SHP77 treated with DMSO at 0.1 percent for 48 hours (cell line): Measurements from ENCODE around the gene ADGRG6.

Experiments used
- DNase-seq: peaks from one replicate; lab custom pipeline; 2025; lab: John Stamatoyannopoulos, UW

Gene ADGRG6

GRCh38 chr6:142376800-142377496 is 75.1 kb downstream of the ADGRG6 start:
- DNase-seq = peak; percentile 26

GRCh38 chr6:142377497-142377848 is 75.7 kb downstream of the ADGRG6 start:
- DNase-seq = no peak

- no peak for DNase-seq
Measured at GRCh38 chr6:142378138-142378875, 76.5 kb downstream of the ADGRG6 start.

- DNase-seq = no peak
Measured at GRCh38 chr6:142380626-142381025, 78.8 kb downstream of the ADGRG6 start.

- DNase-seq = no peak
Measured at GRCh38 chr6:142381181-142381580, 79.4 kb downstream of the ADGRG6 start.

GRCh38 chr6:142381845-142382378 is 80.1 kb downstream of the ADGRG6 start:
- DNase-seq = no peak

GRCh38 chr6:142384519-142385254 is 82.9 kb downstream of the ADGRG6 start:
- DNase-seq = no peak

GRCh38 chr6:142385352-142385751 is 83.5 kb downstream of the ADGRG6 start:
- DNase-seq = no peak

- no peak for DNase-seq
Measured at GRCh38 chr6:142386657-142387056, 84.8 kb downstream of the ADGRG6 start.

GRCh38 chr6:142387997-142388815 is 86.4 kb downstream of the ADGRG6 start:
- DNase-seq = no peak

- no peak for DNase-seq
Measured at GRCh38 chr6:142395266-142395665, 93.5 kb downstream of the ADGRG6 start.

GRCh38 chr6:142395768-142396231 is 94.0 kb downstream of the ADGRG6 start:
- DNase-seq = no peak

GRCh38 chr6:142398353-142398752 is 96.5 kb downstream of the ADGRG6 start:
- DNase-seq = no peak

GRCh38 chr6:142399739-142400138 is 97.9 kb downstream of the ADGRG6 start:
- DNase-seq = no peak

GRCh38 chr6:142400495-142400894 is 98.7 kb downstream of the ADGRG6 start:
- no peak for DNase-seq

GRCh38 chr6:142401838-142402237 is 100.0 kb downstream of the ADGRG6 start:
- DNase-seq = no peak

GRCh38 chr6:142404751-142405150 is 102.9 kb downstream of the ADGRG6 start:
- no peak for DNase-seq

- DNase-seq = no peak
Measured at GRCh38 chr6:142406131-142406530, 104.3 kb downstream of the ADGRG6 start.

GRCh38 chr6:142407685-142408273 is 106.0 kb downstream of the ADGRG6 start:
- DNase-seq = no peak

GRCh38 chr6:142408409-142408808 is 106.6 kb downstream of the ADGRG6 start:
- no peak for DNase-seq

GRCh38 chr6:142409794-142410193 is 108.0 kb downstream of the ADGRG6 start:
- DNase-seq = no peak
